Activated naive CD4-positive, alpha-beta T cell treated with anti-CD3 and anti-CD28 coated beads, Interleukin-2, amount 50 U/mL, for 16 hours (primary cell): ENCODE results near the gene SMAD5.

Source experiments
- DNase-seq: peaks from one replicate; pipeline ENCODE4 v3.0.0-alpha.2; 2020

Gene SMAD5

DNA sequence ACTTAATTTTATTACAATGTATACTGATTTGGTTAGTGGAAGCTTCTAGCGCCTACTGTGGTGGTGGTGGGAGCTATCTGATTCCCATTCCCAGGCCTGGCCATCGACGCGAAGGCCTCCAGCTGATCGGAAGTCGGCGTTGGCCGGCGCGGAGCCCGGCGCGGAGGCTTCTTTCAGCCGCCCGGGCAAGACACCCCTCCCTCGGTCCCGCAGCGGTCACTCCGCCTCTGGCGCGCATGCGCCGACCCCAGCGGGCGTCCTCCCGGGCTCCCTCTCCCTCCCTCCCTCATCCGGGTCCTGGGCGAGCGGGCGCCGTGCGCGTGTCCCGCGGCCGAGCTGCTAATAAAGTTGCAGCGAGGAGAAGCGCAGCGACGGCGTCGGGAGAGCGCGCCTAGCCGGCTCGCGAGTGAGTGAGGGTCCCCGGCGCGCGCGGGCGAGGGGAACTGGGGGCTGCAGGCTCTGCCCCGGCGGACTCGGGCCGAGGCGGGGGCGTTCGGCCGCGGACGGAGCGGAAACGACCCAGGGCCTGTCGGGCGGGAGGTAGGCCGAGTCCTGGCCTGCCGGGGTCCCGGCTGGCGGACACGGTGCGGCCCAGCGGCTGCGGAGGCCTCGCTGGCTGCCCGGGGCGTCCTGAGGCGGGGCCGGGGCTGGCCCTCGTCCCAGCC lies at the start of gene SMAD5:
Gene SMAD5 (plus strand): TSS at position 289 of the 665 bp plus-strand sequence. CDS start 20,916 bp downstream, outside the sequence.
- peak; percentile 33 for DNase-seq

DNA sequence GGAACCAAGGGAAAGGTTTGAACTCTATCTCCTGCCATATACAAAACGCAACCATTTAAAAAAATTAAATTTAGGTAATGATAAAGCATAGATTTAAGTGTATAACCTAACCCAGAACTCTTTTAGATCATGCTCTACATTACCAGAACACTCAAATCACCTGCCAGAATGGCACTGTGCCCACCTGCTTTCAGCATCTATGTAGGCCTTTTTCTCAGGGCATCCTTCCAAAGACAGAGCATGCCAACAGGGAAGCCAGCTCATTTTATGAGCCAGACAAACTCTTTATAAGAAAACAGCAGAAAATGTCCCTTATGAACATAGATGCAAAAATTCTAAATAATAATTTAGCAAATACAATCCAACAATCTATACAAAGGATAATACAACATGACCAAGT lies 47.9 kb upstream of the SMAD5 start:
- DNase-seq: no peak

DNA sequence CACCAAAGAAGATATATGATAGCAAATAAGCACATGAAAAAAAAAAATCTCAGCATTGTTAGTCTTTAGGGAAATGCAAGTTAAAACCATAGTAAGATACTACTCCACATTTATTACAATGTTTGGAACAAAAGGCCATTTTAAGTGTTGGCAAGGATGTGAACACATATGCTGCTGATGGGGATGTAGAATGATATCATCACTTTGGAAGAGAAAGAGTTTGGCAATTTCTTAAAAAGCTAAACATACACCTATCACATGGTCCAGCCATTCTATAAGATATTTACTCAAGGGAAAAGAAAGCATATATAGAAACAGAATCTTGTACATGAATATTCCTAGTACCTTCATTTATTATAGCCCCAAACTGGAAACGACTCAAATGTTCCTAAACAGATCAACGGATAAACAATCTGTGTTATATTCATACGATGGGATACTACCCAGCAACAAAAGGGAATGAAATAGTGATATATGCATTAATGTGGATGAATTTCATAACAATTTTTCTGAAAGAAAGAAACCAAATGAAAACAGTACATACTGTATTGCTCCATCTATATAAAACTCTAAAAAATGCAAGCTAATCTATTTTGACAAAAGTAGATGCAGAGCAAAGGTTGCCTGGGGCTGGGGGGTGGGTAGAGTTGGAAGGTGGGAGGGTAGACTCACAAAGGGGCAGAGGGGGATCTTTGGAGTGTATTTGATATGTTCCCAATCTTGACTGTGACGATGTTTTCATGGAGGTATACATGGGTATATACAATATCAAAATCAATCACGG lies 45.7 kb upstream of the SMAD5 start:
- DNase-seq: no peak

DNA sequence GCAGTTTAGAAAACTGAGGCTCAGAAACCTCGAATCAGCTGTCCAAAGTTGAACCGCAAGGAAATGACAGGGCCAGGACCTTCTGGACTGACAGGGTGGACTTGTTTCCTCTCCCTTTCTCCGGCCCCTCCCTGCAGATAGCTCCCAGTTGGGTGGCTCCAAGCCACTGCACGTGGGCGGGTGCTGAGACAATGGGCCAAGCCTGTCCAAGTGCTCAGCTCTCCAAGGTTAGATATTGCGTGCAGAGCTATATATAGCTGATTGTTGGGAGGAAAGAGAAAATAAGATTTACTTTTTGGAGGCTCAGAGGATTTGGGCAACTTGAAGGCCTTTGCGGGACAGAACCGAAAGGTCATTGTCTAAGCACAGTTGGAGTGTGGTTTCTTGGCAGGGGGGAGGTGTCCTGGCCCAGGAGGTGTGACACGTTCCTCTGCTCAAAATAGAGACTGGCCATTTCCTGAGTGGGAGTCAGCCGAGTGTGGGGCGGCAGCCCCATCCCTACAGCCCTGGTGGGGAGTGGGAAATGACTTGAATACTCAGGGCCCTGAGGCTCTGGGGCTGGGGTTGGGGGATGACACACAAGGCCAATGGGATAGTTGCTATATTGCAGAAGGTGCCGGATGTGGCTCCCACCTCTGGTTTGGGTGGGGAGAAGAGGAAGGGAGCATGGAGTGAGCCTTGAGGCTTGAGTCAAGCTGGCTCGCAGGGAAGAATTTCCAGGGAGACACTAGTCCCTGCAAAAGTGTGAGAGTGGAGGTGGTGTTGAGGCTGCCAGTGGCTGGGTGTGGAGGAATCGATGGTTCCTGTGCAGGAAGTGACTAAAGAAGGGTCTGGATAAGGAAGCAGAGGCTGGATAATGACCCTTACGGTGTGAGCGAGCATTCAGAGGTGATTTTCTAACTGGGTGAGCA lies 44.4 kb upstream of the SMAD5 start:
- no peak for DNase-seq

DNA sequence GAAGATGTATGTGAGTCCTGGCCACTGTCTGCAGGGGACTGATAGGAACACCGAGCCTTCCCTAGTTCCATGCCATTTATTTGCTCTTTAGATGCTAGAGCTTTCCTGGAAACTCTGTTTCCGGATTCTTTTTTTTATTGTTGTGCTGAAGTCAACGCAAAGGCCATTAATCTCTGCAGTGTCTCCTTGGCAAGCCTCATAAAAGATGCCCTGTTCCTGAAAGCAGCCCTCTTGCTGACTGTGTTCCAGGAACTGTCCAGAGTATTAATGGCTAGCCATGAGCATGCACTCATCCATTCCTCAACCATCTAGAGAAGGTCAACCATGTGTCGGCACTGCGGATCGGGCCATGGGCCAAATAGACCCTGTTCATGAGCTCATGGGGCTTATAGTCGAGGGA lies 42.9 kb upstream of the SMAD5 start:
- no peak for DNase-seq

DNA sequence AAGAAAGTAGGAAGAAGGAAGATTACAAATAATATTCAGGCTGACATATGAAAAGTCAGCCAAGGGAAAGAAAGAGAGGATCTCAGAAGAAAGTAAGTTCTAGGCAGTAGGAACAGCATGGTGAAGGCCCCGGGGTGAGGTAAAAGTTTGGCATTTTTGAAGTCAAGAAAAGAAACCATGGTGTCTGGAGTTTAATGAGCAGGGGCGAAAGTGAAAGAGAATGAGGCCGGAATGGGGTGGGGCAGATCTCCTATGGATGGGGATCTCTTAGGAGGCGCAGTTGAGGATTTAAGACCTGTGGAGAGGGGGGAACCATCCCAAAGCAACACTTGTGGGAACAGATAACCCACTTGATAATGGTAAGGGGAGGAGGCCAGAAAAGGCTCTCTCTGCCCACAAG lies 42.3 kb upstream of the SMAD5 start:
- DNase-seq: no peak

DNA sequence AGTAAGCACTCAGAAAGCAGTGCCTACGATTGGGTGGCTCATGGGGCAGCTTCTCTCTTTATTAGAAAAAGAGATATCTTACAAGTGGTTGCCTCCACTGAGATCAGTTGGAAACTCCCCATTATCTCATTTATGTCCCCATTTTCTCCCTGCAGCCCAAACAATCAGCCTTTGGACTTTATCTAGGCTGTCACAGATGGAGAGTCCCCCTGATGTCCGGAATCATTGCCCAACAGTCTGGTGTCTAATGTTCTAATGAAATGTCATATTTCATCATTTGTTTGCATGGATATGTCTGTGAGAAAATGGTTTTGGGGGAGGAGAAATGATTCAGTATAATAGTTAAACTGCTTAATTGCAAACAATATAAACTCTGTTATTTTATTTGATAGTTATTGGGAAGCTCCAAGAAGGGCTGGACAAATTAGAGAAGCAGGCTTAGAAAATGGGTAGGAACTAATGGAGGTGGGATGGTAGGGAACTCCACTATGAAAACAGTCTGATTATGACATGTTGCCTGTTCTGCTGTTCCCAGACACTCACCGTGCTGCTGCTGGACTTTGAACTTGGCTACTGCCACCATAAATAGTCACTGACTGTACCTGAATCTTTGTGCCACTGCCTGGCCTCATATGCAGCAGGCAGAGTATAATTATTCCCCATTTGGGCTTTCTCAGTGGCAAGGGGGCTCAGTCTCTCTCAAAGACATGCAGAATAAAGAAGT lies 38.3 kb upstream of the SMAD5 start:
- DNase-seq: no peak

DNA sequence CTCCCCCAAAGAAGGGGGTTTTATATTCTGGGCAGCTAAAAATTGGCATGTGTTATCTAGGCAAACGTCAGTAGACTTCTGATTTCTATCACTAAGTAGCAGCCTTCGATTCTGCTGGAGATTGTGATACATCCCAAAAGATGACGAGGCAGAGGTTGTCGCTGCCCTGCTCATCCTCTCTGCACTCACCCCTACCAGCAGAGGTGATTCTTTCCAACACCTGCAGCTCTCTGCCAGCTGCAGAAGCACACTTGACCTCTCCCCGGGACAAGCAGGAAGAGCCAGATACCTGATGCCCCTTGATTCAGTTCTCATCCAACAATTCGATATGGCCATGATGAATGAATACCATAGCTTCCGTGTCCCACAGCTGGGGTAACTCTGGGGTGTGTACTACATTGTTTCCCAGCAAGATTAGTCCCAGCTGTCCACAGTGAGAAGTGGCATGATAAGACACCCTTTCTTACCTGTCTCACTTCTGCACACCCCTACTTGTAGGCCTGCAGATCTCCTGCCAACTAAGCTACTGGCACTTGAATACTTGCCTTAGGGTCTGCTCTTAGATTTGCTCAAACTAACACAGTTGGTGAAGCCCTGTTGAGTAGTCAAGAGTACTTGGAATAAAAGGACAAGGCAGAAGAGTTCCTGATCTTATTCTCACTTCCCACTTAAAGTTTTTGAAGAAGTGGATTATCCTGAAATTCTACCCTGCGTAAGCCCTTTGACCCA lies 37.6 kb upstream of the SMAD5 start:
- DNase-seq: no peak

DNA sequence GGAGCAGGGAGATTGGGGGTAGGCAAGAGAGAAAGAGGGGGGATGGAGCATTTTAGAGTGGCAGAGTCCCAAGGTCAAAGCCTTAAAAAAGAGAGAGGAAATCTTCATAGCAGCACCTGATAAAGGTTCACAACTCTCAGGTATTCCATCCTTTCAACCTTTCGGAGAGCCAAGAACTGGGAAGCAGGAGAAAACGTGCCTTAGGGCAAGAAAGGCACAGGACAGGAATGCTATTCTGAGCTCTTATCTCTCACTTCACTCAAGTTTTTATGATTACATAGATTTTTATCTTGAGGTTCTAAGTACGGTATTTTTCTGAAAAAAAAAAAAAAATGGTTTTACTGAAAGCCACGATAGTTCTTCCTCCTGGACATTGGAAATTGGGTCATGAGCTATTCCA lies 34.5 kb upstream of the SMAD5 start:
- DNase-seq: no peak

DNA sequence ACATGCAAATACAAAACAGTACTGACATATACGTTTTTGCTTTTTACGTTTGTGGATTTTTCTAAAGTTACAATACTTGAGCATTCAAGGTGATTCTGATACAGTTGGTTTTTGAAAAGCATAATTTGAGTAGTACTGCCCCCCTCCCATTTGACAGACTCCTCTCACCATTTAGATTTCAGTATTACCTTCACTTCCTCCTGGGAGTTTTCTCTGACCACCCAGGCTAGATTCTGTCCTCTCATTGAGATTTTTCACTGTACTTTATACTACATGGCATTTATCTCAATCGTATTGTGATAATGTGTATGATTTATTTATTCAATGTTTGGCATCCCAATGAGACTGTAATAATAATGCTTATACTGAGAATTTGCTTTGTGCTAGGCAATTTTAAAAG lies 32.8 kb upstream of the SMAD5 start:
- no peak for DNase-seq

DNA sequence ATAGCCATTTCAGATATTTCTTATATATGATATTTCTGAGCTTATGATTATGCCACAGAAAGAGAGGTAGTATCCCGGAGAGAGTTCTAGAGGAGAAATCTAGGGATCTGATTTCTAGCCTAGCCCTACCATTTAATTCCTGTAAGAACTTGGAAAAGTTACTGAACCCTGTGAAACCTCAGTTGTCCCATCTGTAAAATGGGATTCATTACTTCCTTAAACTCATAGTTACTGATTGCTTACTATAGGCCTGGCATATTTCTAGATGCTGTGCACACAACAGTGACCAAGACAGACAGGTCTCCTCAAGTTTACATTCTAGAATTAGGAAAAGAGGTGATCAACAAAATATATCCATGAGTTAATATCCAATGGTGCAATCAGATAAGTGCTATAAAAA lies 30.8 kb upstream of the SMAD5 start:
- DNase-seq: no peak

DNA sequence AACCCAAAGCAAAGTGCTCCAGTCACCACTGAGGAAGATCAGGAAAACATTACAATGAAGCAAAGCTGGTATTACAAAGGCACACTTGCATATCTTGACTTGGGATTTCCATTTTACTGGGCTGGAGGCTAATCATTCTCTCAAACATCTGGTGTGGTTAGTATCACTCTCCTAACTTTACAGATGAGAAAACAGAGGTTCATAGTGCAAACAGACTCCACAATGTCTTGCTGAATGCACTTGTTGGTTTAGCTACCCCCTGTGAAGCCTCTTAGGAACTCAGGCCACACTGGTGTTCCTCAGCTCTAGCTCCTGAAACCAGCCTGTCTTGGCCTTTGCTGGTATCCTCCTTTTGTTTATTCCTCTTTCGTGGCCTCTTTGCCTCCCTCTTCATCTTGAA lies 29.5 kb upstream of the SMAD5 start:
- DNase-seq: no peak

DNA sequence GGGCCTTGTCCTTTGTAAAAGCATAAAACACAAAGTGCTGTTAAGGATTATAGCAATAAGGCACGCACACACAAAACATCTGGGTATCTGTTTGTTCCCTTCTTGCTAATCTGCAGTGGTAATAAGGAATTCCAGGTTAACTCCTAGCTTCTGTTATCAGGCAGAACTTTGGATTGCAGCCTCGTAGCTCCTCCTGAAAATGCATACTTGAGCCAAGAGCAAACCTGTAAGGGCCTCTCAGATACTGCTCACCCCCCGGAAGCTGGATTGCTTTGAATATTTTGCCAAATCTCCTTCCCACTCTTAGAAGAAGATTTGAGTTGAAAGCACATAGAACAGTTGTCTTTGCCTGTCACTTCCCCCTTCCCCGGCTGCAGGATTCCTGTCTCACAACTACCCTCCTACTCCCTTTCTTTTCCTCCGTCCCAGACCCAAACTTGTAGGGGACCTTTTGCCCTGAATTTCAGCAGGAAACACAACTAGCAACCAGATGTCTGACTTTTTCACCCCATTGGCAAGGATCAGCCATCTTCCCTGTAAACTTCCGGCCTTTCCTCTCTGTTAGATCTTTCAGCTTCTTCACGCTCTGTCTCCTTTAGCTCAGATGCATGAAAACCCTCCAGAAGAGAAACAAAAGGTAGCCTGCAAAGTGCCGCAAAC lies 28.2 kb upstream of the SMAD5 start:
- DNase-seq: no peak

DNA sequence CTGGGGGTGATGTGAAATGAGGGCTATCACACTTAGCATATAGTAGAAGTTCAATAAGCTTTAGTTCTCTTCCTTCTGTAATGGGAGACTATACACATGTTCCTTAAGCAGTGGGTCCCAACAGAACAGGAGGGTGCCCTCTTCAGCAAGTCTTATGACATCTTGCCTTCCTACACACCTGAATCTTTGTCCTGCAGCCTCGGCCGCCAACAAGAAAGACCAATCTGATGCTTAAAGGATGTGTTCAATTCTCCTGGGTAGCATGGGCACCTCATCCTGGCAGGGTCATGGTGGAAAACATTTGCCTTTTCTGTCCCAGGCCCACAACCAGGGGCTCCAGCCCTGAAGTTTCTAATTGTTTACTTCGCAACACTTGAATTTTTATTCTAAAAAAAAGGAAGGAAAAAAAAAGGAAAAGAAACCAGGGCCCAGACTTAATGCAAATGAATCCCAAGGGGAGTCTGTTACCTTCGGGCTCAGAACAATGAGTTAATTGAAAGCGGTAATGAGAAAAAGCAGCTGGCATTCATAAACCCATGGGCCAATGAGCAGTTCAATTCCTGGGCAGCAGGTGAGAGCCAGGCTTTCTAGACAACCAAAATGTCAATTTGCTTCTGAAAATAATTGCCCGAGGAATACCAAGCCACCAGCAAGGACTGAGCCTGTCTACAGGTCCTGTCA lies 26.2 kb upstream of the SMAD5 start:
- no peak for DNase-seq

DNA sequence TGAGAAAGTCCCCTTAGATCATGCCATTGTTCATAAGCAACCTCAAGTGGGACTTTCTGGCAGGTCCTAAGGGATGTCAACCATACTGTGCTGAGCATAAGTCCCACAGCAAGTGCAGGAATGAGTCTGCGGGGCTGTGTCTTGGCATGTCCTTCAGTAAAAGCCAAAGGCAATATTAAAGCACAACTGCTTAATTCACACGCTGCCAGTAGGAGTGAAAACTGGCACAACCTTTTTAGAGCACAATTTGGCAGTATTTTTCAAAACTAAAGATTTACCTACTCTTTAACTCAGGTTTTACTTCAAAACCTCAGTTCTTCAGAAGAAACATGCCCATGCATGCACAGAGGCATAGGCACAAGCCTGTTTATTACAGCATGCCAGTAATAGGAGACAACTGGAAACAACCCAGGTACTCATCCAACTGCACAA lies 24.4 kb upstream of the SMAD5 start:
- no peak for DNase-seq

DNA sequence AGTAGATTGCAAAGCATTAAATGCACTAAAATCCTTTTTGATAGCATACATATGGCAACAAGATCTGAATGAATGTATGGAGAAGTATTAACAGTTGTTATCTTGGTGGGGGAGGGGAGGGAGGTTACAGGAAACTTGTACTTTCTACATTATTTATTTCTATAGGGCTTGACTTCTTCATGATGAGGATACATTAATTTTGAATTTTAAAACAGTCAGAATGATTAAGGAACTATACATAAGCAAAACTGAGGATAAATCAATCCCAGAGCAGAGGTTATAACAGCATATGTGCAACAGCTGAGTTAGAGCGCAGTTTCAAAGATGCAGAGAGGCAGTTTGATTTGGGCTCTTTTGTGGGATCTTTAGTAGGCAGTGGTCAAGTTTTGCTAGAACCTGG lies 23.9 kb upstream of the SMAD5 start:
- DNase-seq: no peak

DNA sequence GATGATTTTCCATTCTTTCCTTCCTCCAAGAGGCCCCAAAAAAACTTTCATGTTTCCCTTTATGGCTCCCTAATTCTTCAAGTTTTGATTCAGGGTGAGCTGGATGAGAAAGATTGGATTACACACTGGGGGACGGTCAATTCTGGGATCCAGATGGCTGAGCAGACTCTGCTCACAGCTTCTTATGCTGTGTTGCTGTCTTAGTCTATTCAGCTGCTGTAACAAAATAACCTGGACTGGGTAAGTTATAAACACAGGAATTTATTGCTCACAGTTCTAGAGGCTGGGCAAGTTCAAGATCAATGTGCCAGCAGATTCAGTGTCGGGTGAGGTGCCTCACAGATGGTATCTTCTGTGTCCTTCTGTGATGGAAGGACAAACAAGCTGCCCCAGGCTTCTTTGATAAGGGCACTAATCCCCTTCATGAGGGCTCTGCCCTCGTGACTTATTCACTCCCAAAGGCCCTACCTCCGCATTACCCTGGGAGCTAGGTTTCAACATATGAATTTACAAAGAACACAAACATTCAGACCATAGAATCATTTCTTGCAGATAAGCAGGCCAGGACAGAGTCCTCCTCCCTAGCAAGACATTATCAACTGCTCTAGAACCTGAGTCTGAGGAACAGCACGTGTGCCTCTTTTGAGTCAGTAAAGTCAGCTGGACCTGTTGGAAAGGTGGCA lies 23.1 kb upstream of the SMAD5 start:
- DNase-seq: no peak

DNA sequence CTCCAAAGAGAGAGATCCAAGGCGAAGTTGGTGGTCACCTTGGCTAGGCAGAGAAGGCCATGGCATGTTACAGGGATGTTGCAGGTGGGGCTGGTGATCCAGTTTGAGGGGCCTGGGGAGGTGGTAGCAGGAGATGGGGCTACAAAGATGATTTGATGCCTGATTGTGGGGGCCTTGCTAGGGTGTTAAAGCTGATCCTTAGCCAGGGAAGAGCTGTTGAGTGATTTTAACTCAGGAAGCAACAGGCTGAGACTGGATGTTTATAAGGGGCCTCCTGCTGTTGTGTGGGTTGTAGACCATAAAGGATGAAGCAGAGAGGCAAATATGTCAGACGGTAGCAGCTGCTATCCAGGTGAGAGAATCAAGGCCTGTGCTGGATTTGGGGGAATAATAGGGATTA lies 19.0 kb upstream of the SMAD5 start:
- DNase-seq: no peak

DNA sequence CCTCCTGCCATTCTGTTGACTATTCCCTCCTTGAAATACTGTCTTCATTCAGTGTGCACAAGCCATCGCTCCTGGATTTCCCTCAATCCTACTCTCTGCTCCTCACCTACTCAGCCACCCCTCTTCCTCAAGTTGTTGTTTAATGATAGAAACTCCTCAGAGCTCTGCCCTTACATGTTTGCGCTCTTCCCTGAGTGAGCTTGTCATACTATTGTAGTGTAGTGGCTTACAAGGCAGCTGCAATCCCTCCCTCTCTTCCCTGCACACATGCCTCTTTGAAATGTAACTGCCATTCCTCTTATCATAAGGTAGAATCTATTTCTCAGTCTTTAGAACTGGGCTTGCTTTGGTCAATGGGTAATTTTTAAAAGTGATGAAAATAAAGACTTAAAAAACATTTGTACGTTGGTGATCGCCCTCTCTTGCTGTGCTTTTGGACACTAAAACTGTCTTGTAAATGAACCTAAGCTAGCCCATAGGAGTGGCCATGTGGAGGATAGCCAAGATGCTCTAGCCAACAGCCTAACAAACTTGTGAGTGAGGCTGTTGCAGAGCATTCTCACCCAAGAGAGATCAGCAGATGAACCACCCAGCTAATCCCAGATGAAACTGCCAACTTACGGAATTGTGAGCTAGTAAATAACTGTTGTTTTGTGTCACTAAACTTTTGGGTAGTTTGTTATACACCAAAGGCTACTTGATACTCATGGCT lies 18.1 kb upstream of the SMAD5 start:
- no peak for DNase-seq
